Right lobe of liver (tissue), 4 donors: Measurements from ENCODE around the gene TPM3.

ENCODE experiments used
- POLR2A ChIP-seq: fragments of 450-650 bp; IDR thresholded peaks from one replicate; pipeline ENCODE4 v1.6.1; 2017; ENCODE audit warnings: antibody characterized with exemption, mild to moderate bottlenecking
- TF ChIP-seq, protein P1 (sequence below), 4 donors: fragments of 200-600 bp in 3 of 4; fragments of 450-650 bp in 1 of 4; IDR thresholded peaks; one replicate each; pipeline versions ENCODE4 v1.5.1 to v1.8.0; 2016 to 2022; ENCODE audit warnings: antibody characterized with exemption in 4 of 4, mild to moderate bottlenecking in 2 of 4
- donor health status: DM: no; HTN: no; CAD: no.
- donor health status: DM: no; HTN: no; CAD: no.
- donor health status: DM: no; HTN: yes; CAD: no.

DNA sequence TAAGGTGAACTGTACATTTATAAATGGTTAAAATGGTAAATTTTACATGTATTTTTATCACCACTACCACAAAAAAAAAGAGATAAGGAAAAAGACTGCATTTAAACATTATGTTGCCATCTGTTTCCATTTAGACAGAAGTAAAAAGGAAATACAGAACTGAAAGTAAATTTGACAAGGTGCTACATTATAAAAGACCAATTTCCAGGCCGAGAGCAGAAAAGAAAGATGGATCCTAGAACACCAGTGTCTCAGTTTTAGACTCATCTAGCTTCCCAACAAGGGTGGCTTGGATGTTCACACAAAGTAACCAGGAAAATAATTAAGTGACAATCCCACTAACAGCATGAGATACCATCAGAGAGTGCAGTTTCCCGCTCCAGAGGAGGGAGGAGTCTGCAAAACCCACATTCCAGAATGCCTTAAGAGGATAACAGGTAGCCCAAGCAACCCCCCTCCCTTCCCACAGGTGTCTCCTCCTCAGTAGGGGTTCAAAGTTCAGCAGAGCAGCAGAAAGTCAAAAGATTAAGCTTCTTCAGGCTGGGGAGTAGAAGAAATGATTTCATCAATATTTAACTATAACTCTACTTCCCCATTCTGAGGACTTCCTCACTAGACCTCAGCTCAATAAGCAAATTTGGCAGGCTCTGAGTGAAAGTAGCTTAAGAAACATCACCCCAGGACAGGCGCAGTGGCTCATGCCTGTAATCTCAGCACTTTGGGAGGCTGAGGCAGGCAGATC is 11.8 kb downstream of the TPM3 start:
- TF ChIP-seq, protein P1, sequence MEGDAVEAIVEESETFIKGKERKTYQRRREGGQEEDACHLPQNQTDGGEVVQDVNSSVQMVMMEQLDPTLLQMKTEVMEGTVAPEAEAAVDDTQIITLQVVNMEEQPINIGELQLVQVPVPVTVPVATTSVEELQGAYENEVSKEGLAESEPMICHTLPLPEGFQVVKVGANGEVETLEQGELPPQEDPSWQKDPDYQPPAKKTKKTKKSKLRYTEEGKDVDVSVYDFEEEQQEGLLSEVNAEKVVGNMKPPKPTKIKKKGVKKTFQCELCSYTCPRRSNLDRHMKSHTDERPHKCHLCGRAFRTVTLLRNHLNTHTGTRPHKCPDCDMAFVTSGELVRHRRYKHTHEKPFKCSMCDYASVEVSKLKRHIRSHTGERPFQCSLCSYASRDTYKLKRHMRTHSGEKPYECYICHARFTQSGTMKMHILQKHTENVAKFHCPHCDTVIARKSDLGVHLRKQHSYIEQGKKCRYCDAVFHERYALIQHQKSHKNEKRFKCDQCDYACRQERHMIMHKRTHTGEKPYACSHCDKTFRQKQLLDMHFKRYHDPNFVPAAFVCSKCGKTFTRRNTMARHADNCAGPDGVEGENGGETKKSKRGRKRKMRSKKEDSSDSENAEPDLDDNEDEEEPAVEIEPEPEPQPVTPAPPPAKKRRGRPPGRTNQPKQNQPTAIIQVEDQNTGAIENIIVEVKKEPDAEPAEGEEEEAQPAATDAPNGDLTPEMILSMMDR (IDR thresholded peaks at IDR 0.05) = no peak
- TF ChIP-seq POLR2A = no peak
